ENCODE measurements around the gene LRSAM1. TPM values are rescaled to one million over a fixed set of nuclear protein-coding genes. Genes with fewer than 3 reads are reported as not detected.
A peak's percentile ranks its signal among the peaks of the same experiment; 100 is the strongest.

LRSAM1 gene
- total RNA-seq, 2 experiments from 2014 or later = 20.8 to 32.2 TPM

DNA sequence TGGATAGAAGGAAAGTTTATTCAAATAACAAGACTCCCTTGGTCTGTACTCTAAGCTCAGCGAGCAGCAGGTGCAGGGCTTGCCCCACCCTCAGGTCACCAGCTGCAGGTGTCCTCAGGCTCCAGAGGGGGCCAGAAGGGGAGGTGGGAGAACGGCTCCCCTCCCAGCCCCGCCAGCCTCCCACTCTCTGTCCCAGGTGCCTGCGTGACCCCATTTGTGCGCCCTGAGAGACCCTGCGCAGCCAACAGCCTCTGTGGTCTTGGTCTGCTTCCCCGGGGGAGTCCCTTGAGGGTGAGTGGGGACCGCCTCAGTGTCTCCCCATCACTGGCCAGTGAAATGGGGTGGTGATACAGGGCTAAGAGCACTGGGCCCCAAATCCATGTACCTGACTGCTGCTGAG lies 98.4 kb downstream of the LRSAM1 start:
- DNase-seq (ENCODE audit: low spot score) = no peak
- Histone ChIP-seq H3K9me3 (ENCODE audit: low read length) (no peaks in the 10 kb centered on the region), H3K4me1 (ENCODE audit: insufficient read depth, low read length, poor library complexity, severe bottlenecking) (no peaks in the 10 kb centered on the region), H3K36me3 (ENCODE audit: insufficient read depth, low read length) (no peaks in the 10 kb centered on the region), H3K4me2 (ENCODE audit: low read length) (no peak overlapping the region), H4K20me1 (ENCODE audit: insufficient read depth, low read length) (no peaks in the 10 kb centered on the region), H3K27ac (ENCODE audit: low read depth, low read length, poor library complexity, severe bottlenecking) (no peak overlapping the region), H3K79me2 (ENCODE audit: insufficient read depth, low read depth, low read length) (no peaks in the 10 kb centered on the region), H2AFZ (ENCODE audit: low read length) (no peak overlapping the region), H3K4me3 (ENCODE audit: low read depth, low read length, poor library complexity, severe bottlenecking) (no peak overlapping the region), H3K9me2 (ENCODE audit: insufficient read depth, low read length) (no peaks in the 10 kb centered on the region)
- intact Hi-C loops (cut with micrococcal nuclease; ENCODE audit: unreplicated experiment) = no loop called here
- ChIA-PET POLR2A (no interaction called here), CTCF (ENCODE audit: unreplicated experiment) (no interaction called here)
- TF ChIP-seq, protein P1, sequence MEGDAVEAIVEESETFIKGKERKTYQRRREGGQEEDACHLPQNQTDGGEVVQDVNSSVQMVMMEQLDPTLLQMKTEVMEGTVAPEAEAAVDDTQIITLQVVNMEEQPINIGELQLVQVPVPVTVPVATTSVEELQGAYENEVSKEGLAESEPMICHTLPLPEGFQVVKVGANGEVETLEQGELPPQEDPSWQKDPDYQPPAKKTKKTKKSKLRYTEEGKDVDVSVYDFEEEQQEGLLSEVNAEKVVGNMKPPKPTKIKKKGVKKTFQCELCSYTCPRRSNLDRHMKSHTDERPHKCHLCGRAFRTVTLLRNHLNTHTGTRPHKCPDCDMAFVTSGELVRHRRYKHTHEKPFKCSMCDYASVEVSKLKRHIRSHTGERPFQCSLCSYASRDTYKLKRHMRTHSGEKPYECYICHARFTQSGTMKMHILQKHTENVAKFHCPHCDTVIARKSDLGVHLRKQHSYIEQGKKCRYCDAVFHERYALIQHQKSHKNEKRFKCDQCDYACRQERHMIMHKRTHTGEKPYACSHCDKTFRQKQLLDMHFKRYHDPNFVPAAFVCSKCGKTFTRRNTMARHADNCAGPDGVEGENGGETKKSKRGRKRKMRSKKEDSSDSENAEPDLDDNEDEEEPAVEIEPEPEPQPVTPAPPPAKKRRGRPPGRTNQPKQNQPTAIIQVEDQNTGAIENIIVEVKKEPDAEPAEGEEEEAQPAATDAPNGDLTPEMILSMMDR (conservative IDR thresholded peaks at IDR 0.05; ENCODE audit: low read length) = no peak
- no peak for TF ChIP-seq EZH2phosphoT487 (IDR thresholded peaks at IDR 0.05; ENCODE audit: borderline replicate concordance, low read depth, low read length)
- BruUV-seq (replicated peaks) = no TSS peak

DNA sequence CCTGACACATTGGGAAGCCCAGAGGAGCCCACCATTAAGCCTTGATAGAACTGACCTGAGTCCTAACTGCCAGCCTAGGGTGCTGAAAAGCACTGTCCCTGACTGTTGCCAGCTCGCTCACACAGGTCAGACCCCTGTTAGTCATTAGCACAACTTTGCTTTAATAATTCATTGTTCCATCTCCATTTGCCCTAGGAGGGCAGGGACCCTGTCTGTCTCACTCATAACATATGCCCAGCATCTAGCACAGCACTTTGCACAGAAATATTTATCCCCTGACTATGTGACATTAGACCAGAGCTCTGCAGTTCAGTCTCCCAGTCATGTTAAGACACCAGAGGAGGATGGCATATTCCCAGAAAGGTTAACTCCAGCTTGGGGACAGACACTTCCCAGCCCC lies 99.0 kb downstream of the LRSAM1 start:
- intact Hi-C loops (cut with micrococcal nuclease; ENCODE audit: unreplicated experiment) = no loop called here
- no peaks in the 10 kb centered on the region for H3K79me2 ChIP-seq (ENCODE audit: insufficient read depth, low read depth, low read length)
- no peaks in the 10 kb centered on the region for H3K9me3 ChIP-seq (ENCODE audit: low read length)
- H3K4me3 ChIP-seq (ENCODE audit: low read depth, low read length, poor library complexity, severe bottlenecking) = no peak overlapping the region
- no peaks in the 10 kb centered on the region for H3K4me1 ChIP-seq (ENCODE audit: insufficient read depth, low read length, poor library complexity, severe bottlenecking)
- no peak overlapping the region for H2AFZ ChIP-seq (ENCODE audit: low read length)
- no peaks in the 10 kb centered on the region for H3K36me3 ChIP-seq (ENCODE audit: insufficient read depth, low read length)
- H4K20me1 ChIP-seq (ENCODE audit: insufficient read depth, low read length) = no peaks in the 10 kb centered on the region
- CTCF ChIA-PET (ENCODE audit: unreplicated experiment) = no interaction called here
- TF ChIP-seq, protein P1 (conservative IDR thresholded peaks at IDR 0.05; ENCODE audit: low read length) = no peak
- TF ChIP-seq EZH2phosphoT487 (IDR thresholded peaks at IDR 0.05; ENCODE audit: borderline replicate concordance, low read depth, low read length) = no peak
- DNase-seq (ENCODE audit: low spot score) = no peak
- no peak overlapping the region for H3K27ac ChIP-seq (ENCODE audit: low read depth, low read length, poor library complexity, severe bottlenecking)
- no TSS peak for BruUV-seq (replicated peaks)
- POLR2A ChIA-PET = interaction anchor here (0.6 kb wide), 1 partner anchor 60 kb away, joined by 6 read pairs; no protein-coding TSS in a partner anchor
- no peaks in the 10 kb centered on the region for H3K9me2 ChIP-seq (ENCODE audit: insufficient read depth, low read length)
- no peak overlapping the region for H3K4me2 ChIP-seq (ENCODE audit: low read length)

DNA sequence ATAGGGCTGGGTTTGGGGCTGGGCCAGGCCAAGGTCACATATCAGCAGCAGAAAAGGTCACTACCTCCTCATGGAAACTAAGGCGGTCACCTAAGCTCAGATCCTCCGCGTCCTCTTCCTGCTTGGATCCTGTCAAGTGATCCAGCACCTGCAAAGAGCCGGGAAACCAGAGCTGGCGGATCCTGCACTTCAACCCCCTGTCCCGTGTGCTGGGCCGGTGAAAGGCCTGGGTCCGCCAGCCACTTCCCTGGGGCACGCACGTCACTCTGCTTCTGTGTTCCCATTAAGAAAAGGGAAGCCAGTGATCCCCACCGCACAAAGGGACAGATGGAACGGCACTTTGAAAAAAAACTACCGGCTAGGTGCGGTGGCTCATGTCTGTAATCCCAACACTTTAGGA lies 99.4 kb downstream of the LRSAM1 start:
- no peak overlapping the region for H3K27ac ChIP-seq (ENCODE audit: low read depth, low read length, poor library complexity, severe bottlenecking)
- H3K4me2 ChIP-seq (ENCODE audit: low read length) = no peak overlapping the region
- no peak overlapping the region for H2AFZ ChIP-seq (ENCODE audit: low read length)
- H3K9me2 ChIP-seq (ENCODE audit: insufficient read depth, low read length) = no peaks in the 10 kb centered on the region
- POLR2A ChIA-PET = interaction anchor here (0.6 kb wide), 1 partner anchor 60 kb away, joined by 6 read pairs; no protein-coding TSS in a partner anchor
- H3K36me3 ChIP-seq (ENCODE audit: insufficient read depth, low read length) = no peaks in the 10 kb centered on the region
- DNase-seq (ENCODE audit: low spot score) = no peak
- no peak for TF ChIP-seq EZH2phosphoT487 (IDR thresholded peaks at IDR 0.05; ENCODE audit: borderline replicate concordance, low read depth, low read length)
- TF ChIP-seq, protein P1 (conservative IDR thresholded peaks at IDR 0.05; ENCODE audit: low read length) = no peak
- H3K4me1 ChIP-seq (ENCODE audit: insufficient read depth, low read length, poor library complexity, severe bottlenecking) = no peaks in the 10 kb centered on the region
- intact Hi-C loops (cut with micrococcal nuclease; ENCODE audit: unreplicated experiment) = no loop called here
- no peaks in the 10 kb centered on the region for H3K79me2 ChIP-seq (ENCODE audit: insufficient read depth, low read depth, low read length)
- H3K9me3 ChIP-seq (ENCODE audit: low read length) = no peaks in the 10 kb centered on the region
- H4K20me1 ChIP-seq (ENCODE audit: insufficient read depth, low read length) = no peaks in the 10 kb centered on the region
- no peak overlapping the region for H3K4me3 ChIP-seq (ENCODE audit: low read depth, low read length, poor library complexity, severe bottlenecking)
- BruUV-seq (replicated peaks) = no TSS peak
- CTCF ChIA-PET (ENCODE audit: unreplicated experiment) = no interaction called here

Small RNAs within 50 kb of the gene (small RNA-seq; reads per million reads assigned to genes)
- not detected for gene RF00019
- gene SNORA65 = 74.9 reads per million, percentile 99 among the genes with 10 or more reads in this experiment

Other genes with a start within 250 kb of the LRSAM1 start
- gene GARNL3, start 186.7 kb upstream of the LRSAM1 start, total RNA-seq (2014; rRNA removed; shearing (Covaris generic)) = 17.2 and 21.1 TPM in 2 replicates
- gene GARNL3, start 186.7 kb upstream of the LRSAM1 start, total RNA-seq (2022) = 16.1 and 23.2 TPM in 2 replicates
- 5.6 and 11.9 TPM in 2 replicates for gene SLC2A8, start 54.3 kb upstream of the LRSAM1 start, total RNA-seq (2014; rRNA removed; shearing (Covaris generic))
- 18.0 and 19.6 TPM in 2 replicates for gene SLC2A8, start 54.3 kb upstream of the LRSAM1 start, total RNA-seq (2022)
- 14.1 and 14.9 TPM in 2 replicates for gene ZNF79, start 27.1 kb upstream of the LRSAM1 start, total RNA-seq (2014; rRNA removed; shearing (Covaris generic))
- gene ZNF79, start 27.1 kb upstream of the LRSAM1 start, total RNA-seq (2022) = 9.3 and 9.4 TPM in 2 replicates
- gene RPL12, start 104 bp upstream of the LRSAM1 start, total RNA-seq (2014; rRNA removed; shearing (Covaris generic)) = 1,855 and 1,868 TPM in 2 replicates
- 1,622 and 1,726 TPM in 2 replicates for gene RPL12, start 104 bp upstream of the LRSAM1 start, total RNA-seq (2022)
- gene STXBP1, start 160.8 kb downstream of the LRSAM1 start, total RNA-seq (2014; rRNA removed; shearing (Covaris generic)) = 3.7 and 4.1 TPM in 2 replicates
- 20.4 and 22.1 TPM in 2 replicates for gene STXBP1, start 160.8 kb downstream of the LRSAM1 start, total RNA-seq (2022)